ENCODE data around the gene PTHLH.

Gene PTHLH

DNA sequence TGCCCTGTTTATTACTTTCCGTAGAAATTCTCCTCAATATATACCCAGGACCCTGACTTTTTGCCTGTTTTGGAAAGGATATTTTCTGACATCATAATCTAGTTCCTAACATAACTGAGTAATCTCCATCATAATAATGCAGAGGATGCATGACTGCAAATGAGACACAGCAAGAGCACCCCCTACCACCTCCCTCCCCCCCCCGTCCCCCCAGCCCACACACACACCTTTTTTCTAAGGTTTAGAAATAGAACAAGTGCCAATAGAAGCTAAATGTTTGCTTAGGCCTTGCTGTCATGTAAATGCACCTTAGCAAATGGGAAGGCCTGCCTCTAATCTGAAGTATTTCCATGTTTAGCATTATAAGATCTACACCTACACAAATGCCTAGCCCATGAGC, at the start of gene PTHLH:
TSS of gene PTHLH (minus strand) at position 13 of the 400 bp plus-strand sequence. CDS start 3,239 bp downstream, outside the sequence.
- TF ChIP-seq, protein P1, sequence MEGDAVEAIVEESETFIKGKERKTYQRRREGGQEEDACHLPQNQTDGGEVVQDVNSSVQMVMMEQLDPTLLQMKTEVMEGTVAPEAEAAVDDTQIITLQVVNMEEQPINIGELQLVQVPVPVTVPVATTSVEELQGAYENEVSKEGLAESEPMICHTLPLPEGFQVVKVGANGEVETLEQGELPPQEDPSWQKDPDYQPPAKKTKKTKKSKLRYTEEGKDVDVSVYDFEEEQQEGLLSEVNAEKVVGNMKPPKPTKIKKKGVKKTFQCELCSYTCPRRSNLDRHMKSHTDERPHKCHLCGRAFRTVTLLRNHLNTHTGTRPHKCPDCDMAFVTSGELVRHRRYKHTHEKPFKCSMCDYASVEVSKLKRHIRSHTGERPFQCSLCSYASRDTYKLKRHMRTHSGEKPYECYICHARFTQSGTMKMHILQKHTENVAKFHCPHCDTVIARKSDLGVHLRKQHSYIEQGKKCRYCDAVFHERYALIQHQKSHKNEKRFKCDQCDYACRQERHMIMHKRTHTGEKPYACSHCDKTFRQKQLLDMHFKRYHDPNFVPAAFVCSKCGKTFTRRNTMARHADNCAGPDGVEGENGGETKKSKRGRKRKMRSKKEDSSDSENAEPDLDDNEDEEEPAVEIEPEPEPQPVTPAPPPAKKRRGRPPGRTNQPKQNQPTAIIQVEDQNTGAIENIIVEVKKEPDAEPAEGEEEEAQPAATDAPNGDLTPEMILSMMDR (conservative IDR thresholded peaks at IDR 0.05) = no peak
- TF ChIP-seq ZFX (IDR thresholded peaks at IDR 0.05) = no peak
- H3K27ac ChIP-seq = no peak within 1 kb of the TSS

GRCh38 chr12:28021704-28022103, 49.2 kb upstream of the PTHLH start:
- H3K27ac ChIP-seq = no peak overlapping the region
- TF ChIP-seq, protein P1 (conservative IDR thresholded peaks at IDR 0.05) = no peak
- no peak for TF ChIP-seq ZFX (IDR thresholded peaks at IDR 0.05)

DNA sequence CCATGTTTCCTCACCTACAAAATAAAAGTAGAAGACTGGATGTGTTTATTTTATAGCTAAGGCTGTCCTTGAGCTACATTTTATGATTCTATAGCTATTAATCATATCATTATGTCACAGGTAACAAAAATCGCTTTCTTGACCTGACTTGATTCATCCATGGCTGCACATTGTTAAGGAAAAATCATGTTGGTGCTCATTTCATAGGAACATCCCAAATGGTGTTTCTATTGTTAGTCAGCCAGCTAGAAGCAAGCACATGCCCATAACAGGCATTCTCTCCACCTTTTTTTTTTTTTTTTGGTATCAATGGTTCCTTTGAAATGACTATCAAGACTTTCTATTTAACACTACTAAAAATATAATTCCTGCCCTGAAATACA, 45.3 kb upstream of the PTHLH start:
- no peak overlapping the region for H3K27ac ChIP-seq
- TF ChIP-seq ZFX (IDR thresholded peaks at IDR 0.05) = no peak
- TF ChIP-seq, protein P1 (conservative IDR thresholded peaks at IDR 0.05) = no peak

DNA sequence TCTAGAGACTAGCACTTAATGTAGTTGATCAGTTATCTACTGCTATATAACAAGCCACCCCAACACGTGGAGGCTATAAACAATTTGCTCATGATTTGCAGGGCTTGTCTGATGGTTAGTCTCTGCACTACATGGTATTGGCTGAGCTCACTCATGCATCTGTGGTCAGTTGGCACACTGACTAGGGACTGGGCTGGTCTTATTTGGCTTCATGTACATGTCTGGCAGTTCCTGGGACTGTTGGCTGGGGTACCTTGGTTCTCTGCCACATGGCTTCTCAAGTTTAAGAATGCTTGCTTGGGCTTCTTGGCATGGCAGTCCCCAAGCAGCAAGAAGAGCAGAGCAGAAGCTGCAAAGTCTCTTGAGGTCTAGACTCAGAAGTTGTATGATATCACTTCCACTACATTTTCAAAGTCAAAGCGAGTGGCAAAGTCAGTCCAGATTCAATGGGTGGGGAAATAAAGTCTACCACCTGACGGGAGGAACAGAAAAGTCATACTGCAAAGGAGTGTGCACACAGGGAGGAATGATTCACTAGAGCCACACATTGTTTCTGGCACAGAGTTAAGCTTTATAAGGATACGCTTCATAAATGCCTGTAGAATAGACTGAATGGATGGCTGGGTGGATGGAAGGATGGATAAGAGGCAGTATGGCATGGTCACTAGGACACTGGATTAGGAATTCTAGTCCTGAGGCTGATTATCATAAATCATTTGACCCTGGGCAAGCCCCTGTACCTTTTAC, 44.8 kb upstream of the PTHLH start:
- TF ChIP-seq, protein P1 (conservative IDR thresholded peaks at IDR 0.05) = no peak
- TF ChIP-seq ZFX (IDR thresholded peaks at IDR 0.05) = no peak
- H3K27ac ChIP-seq = no peak overlapping the region

- H3K27ac ChIP-seq = no peak overlapping the region
- TF ChIP-seq, protein P1 (conservative IDR thresholded peaks at IDR 0.05) = no peak
- TF ChIP-seq ZFX (IDR thresholded peaks at IDR 0.05) = no peak
These were observed 42.6 kb upstream of the PTHLH start for GRCh38 chr12:28015165-28015564.

DNA sequence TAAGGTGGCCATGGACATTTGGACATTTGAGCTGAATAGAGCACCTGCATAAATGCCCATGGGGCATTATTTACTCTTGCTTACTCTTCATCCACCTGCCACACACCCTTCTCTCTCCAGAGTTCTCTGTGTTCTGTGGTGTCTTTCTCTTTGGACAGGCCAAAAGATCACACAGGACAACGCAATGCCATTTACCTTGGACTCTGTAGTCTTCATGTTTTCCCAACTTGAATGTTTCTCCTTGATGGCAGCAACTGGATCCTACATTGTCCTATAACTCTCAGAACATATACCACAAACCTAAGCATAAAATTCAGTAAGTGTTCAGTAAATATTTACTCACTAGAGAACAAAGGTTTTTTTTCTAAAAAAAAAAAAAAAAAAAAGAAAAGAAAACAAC, 41.7 kb upstream of the PTHLH start:
- no peak overlapping the region for H3K27ac ChIP-seq
- no peak for TF ChIP-seq ZFX (IDR thresholded peaks at IDR 0.05)

- no peak for TF ChIP-seq ZFX (IDR thresholded peaks at IDR 0.05)
- TF ChIP-seq, protein P1 (conservative IDR thresholded peaks at IDR 0.05) = no peak
- H3K27ac ChIP-seq = no peak overlapping the region
These were observed 39.9 kb upstream of the PTHLH start for GRCh38 chr12:28012333-28012918.

Measured in C4-2B (cell line).